ENCODE results near the gene AADAT.

DNA sequence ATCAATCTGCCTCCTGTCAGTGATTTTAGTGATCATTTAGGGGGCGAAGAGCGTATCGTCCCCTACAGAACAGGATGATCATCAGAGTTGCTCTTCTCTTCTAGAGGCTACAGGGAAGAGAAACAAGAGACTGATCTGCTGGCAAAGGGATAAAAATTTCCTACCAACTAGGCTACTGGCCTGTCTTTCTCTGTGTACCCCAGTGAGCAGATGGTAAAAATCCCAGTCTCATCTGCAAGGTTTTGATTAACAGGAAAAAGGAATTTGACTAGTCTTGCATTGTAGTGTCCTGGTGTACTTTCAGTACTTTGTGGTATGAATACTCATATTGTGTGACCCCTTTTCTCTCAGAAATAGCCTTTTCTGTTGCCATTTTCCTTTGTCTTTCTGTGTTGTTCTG lies 21.8 kb upstream of the AADAT start:
- TF ChIP-seq CTCF (IDR thresholded peaks at IDR 0.05) (no peak), POLR2A (IDR thresholded peaks at IDR 0.05) (no peak)
